Smooth muscle cell (in vitro differentiated cells): Measurements from ENCODE around the gene PNKD. TPM values are rescaled to one million over a fixed set of nuclear protein-coding genes. Genes with fewer than 3 reads are reported as not detected.

Source experiments
- DNase-seq: peaks from one replicate; lab custom pipeline; 2025; ENCODE audit not compliant: unreplicated experiment; lab: John Stamatoyannopoulos, UW
- H2AFZ ChIP-seq: fragments of 200-600 bp; sonication (generic); 2 replicates; pipeline ENCODE4 v1.6.0; 2016; ENCODE audit warnings: antibody characterized with exemption, low read depth, mild to moderate bottlenecking
- H3F3A ChIP-seq: fragments of 200-600 bp; sonication (generic); 2 replicates; pipeline ENCODE4 v1.6.0; 2017; ENCODE audit warnings: antibody characterized with exemption, low read depth
- H3K27ac ChIP-seq: fragments of 200-600 bp; sonication (generic); 2 replicates; pipeline ENCODE4 v1.5.1; 2016; ENCODE audit warnings: low read depth, mild to moderate bottlenecking
- H3K27me3 ChIP-seq: fragments of 200-600 bp; sonication (generic); 2 replicates; pipeline ENCODE4 v1.6.1; 2016; ENCODE audit warnings: low read depth, mild to moderate bottlenecking
- H3K36me3 ChIP-seq: fragments of 200-600 bp; sonication (generic); 2 replicates; pipeline ENCODE4 v1.5.1; 2016; ENCODE audit warnings: low read depth
- H3K4me1 ChIP-seq: fragments of 200-600 bp; sonication (generic); 2 replicates; pipeline ENCODE4 v1.5.1; 2016; ENCODE audit warnings: low read depth
- H3K4me2 ChIP-seq: fragments of 200-600 bp; sonication (generic); 2 replicates; pipeline ENCODE4 v1.6.0; 2016; ENCODE audit warnings: mild to moderate bottlenecking
- H3K4me3 ChIP-seq: fragments of 200-600 bp; sonication (generic); 2 replicates; pipeline ENCODE4 v1.5.1; 2016; ENCODE audit warnings: mild to moderate bottlenecking
- H3K79me2 ChIP-seq: fragments of 200-600 bp; sonication (generic); 2 replicates; pipeline ENCODE4 v1.6.0; 2016; ENCODE audit warnings: low read depth, mild to moderate bottlenecking
- H3K9ac ChIP-seq: fragments of 200-600 bp; sonication (generic); 2 replicates; pipeline ENCODE4 v1.6.0; 2016; ENCODE audit warnings: low read depth
- H3K9me3 ChIP-seq: fragments of 200-600 bp; sonication (generic); replicated peaks from 2 replicates; pipeline ENCODE4 v1.5.1; 2016; ENCODE audit warnings: low read depth
- H4K20me1 ChIP-seq: fragments of 200-600 bp; sonication (generic); 2 replicates; pipeline ENCODE4 v1.6.0; 2016; ENCODE audit warnings: low read depth
- CTCF ChIP-seq: fragments of 200-600 bp; sonication (generic); IDR thresholded peaks from 2 replicates; pipeline ENCODE4 v1.5.1; 2017; ENCODE audit warnings: borderline replicate concordance, mild to moderate bottlenecking, antibody characterized with exemption; ENCODE audit not compliant: insufficient read depth, poor library complexity, severe bottlenecking
- WGBS: methylation state at CpG from one replicate; pipeline ENCODE4 v1.1.7; 2016; ENCODE audit warnings: low lambda C conversion rate; 5-methylcytosine and 5-hydroxymethylcytosine counted together
- microRNA-seq: library from miRNA; unstranded; fragments of <30 nt; microRNA quantifications from one replicate; pipeline ENCODE4, GENCODE V29; 2016; ENCODE audit warnings: borderline number of aligned reads
- polyA plus RNA-seq: library from polyadenylated mRNA; unstranded; fragments of >200 nt; fragmentation: Nextera tagmentation; extraction: Ambion mirVana; gene quantifications from 2 replicates; pipeline ENCODE4 v1.2.1, GENCODE V29; 2016
- small RNA-seq: library from RNA; depleted of rRNA; stranded (forward); fragments of <200 nt; gene quantifications from one replicate; pipeline ENCODE3, GENCODE V24; 2014
- total RNA-seq: library from RNA; depleted of rRNA; stranded (reverse); fragments of >200 nt; gene quantifications from 2 replicates; pipeline ENCODE4 v1.2.3, GENCODE V29; 2014

PNKD gene
- total and polyA plus RNA-seq, 2 experiments from 2014 or later: 42.0 to 126 TPM

GRCh38 chr2:218395826-218396687, 125.7 kb downstream of the PNKD start:
- Histone ChIP-seq H3K9ac (peak overlapping the region; percentile 94), H3K9me3 (no peaks in the 10 kb centered on the region), H3K36me3 (no peaks in the 10 kb centered on the region), H3K4me2 (peak overlapping the region; percentile 99), H3K27ac (peak overlapping the region; percentile 98), H2AFZ (peak overlapping the region; percentile 99), H3K4me3 (peak overlapping the region; percentile 95), H3K4me1 (peaks cover 2% of the 10 kb centered on the region), H4K20me1 (peaks cover 5% of the 10 kb centered on the region), H3K27me3 (no peaks in the 10 kb centered on the region), H3K79me2 (peaks cover 18% of the 10 kb centered on the region), H3F3A (peaks cover 24% of the 10 kb centered on the region)
- peak; percentile 90 for DNase-seq
- TF ChIP-seq CTCF: peak; percentile 91
- WGBS: 2% methylated on average over 37 of the region's 57 CpGs

Small RNAs within 50 kb of the gene (microRNA-seq; reads per million reads assigned to microRNA genes)
- 5.8 reads per million, percentile 2 among the genes with 10 or more reads in this experiment for gene MIR6513
- gene MIR6810: 9.9 reads per million, percentile 13 among the genes with 10 or more reads in this experiment

Small RNAs within 50 kb of the gene (small RNA-seq; reads per million reads assigned to genes)
- 0.11 reads per million for gene MIR6810

Other genes with a start within 250 kb of the PNKD start
- not detected in 2 replicates for gene RUFY4, start 201.3 kb upstream of the PNKD start, total RNA-seq
- gene RUFY4, start 201.3 kb upstream of the PNKD start, polyA plus RNA-seq: 0.10 TPM in 1 of 2 replicates, not detected in the other
- not detected in 2 replicates for gene CXCR2, start 144.5 kb upstream of the PNKD start, total RNA-seq
- gene CXCR2, start 144.5 kb upstream of the PNKD start, polyA plus RNA-seq: 0.24 TPM in 1 of 2 replicates, not detected in the other
- not detected in 2 replicates for gene CXCR1, start 103.6 kb upstream of the PNKD start, total RNA-seq
- not detected in 2 replicates for gene CXCR1, start 103.6 kb upstream of the PNKD start, polyA plus RNA-seq
- 645 and 653 TPM in 2 replicates for gene ARPC2, start 53.3 kb upstream of the PNKD start, total RNA-seq
- 858 and 872 TPM in 2 replicates for gene ARPC2, start 53.3 kb upstream of the PNKD start, polyA plus RNA-seq
- 0.94 and 1.3 TPM in 2 replicates for gene GPBAR1, start 9.5 kb upstream of the PNKD start, total RNA-seq
- 1.6 and 2.6 TPM in 2 replicates for gene GPBAR1, start 9.5 kb upstream of the PNKD start, polyA plus RNA-seq
- 58.9 and 71.5 TPM in 2 replicates for gene AAMP, start 382 bp upstream of the PNKD start, total RNA-seq
- gene AAMP, start 382 bp upstream of the PNKD start, polyA plus RNA-seq: 95.8 and 135 TPM in 2 replicates
- 109 TPM in 2 replicates for gene TMBIM1, start 22.0 kb downstream of the PNKD start, total RNA-seq
- gene TMBIM1, start 22.0 kb downstream of the PNKD start, polyA plus RNA-seq: 121 and 172 TPM in 2 replicates
- not detected in 2 replicates for gene CATIP, start 86.3 kb downstream of the PNKD start, total RNA-seq
- gene CATIP, start 86.3 kb downstream of the PNKD start, polyA plus RNA-seq: 0.18 and 0.25 TPM in 2 replicates
- gene SLC11A1, start 111.8 kb downstream of the PNKD start, total RNA-seq: 0.31 TPM in 1 of 2 replicates, not detected in the other
- gene SLC11A1, start 111.8 kb downstream of the PNKD start, polyA plus RNA-seq: 0.14 and 0.38 TPM in 2 replicates
- 62.5 and 70.9 TPM in 2 replicates for gene CTDSP1, start 129.3 kb downstream of the PNKD start, total RNA-seq
- gene CTDSP1, start 129.3 kb downstream of the PNKD start, polyA plus RNA-seq: 18.7 and 20.3 TPM in 2 replicates
- gene VIL1, start 148.6 kb downstream of the PNKD start, total RNA-seq: not detected in 2 replicates
- gene VIL1, start 148.6 kb downstream of the PNKD start, polyA plus RNA-seq: 0.14 and 0.15 TPM in 2 replicates